Measurements from ENCODE around the gene GPRC6A. TPM values are rescaled to one million over a fixed set of nuclear protein-coding genes. Genes with fewer than 3 reads are reported as not detected.
"Not testable (repeated sequence)": the region's sequence is repeated elsewhere in the genome, so short reads cannot be mapped to it uniquely, and the experiment has no call there.

Gene GPRC6A
- total and polyA plus RNA-seq, 11 donors: not detected

GRCh38 chr6:116836606-116837342 lies 7.9 kb upstream of the GPRC6A start:
- H3K27me3 ChIP-seq: no peaks in the 10 kb centered on the region
- no peaks in the 10 kb centered on the region for H3K9me3 ChIP-seq
- TF ChIP-seq, protein P1, sequence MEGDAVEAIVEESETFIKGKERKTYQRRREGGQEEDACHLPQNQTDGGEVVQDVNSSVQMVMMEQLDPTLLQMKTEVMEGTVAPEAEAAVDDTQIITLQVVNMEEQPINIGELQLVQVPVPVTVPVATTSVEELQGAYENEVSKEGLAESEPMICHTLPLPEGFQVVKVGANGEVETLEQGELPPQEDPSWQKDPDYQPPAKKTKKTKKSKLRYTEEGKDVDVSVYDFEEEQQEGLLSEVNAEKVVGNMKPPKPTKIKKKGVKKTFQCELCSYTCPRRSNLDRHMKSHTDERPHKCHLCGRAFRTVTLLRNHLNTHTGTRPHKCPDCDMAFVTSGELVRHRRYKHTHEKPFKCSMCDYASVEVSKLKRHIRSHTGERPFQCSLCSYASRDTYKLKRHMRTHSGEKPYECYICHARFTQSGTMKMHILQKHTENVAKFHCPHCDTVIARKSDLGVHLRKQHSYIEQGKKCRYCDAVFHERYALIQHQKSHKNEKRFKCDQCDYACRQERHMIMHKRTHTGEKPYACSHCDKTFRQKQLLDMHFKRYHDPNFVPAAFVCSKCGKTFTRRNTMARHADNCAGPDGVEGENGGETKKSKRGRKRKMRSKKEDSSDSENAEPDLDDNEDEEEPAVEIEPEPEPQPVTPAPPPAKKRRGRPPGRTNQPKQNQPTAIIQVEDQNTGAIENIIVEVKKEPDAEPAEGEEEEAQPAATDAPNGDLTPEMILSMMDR (IDR thresholded peaks at IDR 0.05): no peak
- TF ChIP-seq POLR2A (IDR thresholded peaks at IDR 0.05): no peak
- H3K27ac ChIP-seq: no peak overlapping the region
- no peaks in the 10 kb centered on the region for H3K36me3 ChIP-seq
- H3K4me1 ChIP-seq: no peaks in the 10 kb centered on the region
- no peak for ATAC-seq
- no peak overlapping the region for H3K4me3 ChIP-seq
- intact Hi-C loops (cut with DNase I): no loop called here
- 81 to 85% (median 83%) methylated on average over 5 of the region's 5 CpGs for WGBS, 4 donors
- DNase-seq: no peak

- H3K4me3 ChIP-seq; ATAC-seq; H3K36me3 ChIP-seq; intact Hi-C loops (cut with DNase I); H3K27me3 ChIP-seq; DNase-seq; H3K4me1 ChIP-seq; H3K27ac ChIP-seq; H3K9me3 ChIP-seq: not testable (repeated sequence)
- WGBS, 4 donors: 84 to 94% (median 91%) methylated on average over 2 of the region's 2 CpGs
These were observed 5.6 kb upstream of the GPRC6A start for GRCh38 chr6:116834526-116834925.

GRCh38 chr6:116827561-116828240 lies 1.2 kb downstream of the GPRC6A start:
- no peak for TF ChIP-seq POLR2A (IDR thresholded peaks at IDR 0.05)
- TF ChIP-seq, protein P1 (IDR thresholded peaks at IDR 0.05): no peak
- Histone ChIP-seq H3K36me3 (no peaks in the 10 kb centered on the region), H3K4me3 (no peak overlapping the region), H3K4me1 (no peaks in the 10 kb centered on the region), H3K27me3 (no peaks in the 10 kb centered on the region), H3K9me3 (peaks cover 0 to 30% (median 0%) of the 10 kb centered on the region in 12 donors), H3K27ac (no peak overlapping the region)
- intact Hi-C loops (cut with DNase I): no loop called here
- DNase-seq: no peak
- WGBS, 4 donors: 42 to 47% (median 43%) methylated on average over 2 of the region's 2 CpGs
- ATAC-seq: no peak

DNA sequence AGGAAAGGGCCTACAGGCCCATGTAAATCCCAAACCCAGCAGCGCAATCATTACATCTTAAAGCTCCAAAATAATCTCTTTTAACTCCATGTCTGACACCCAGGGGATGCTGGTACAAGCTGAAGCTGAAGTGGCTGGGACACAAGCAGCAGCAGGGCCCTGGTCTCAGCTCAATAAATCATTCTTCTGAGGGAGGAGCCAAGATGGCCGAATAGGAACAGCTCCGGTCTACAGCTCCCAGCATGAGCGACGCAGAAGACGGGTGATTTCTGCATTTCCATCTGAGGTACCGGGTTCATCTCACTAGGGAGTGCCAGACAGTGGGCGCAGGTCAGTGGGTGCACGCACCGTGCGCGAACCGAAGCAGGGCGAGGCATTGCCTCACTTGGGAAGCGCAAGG lies 12.5 kb downstream of the GPRC6A start:
- H3K27me3 ChIP-seq; H3K27ac ChIP-seq; intact Hi-C loops (cut with DNase I); ATAC-seq; H3K4me3 ChIP-seq; H3K36me3 ChIP-seq; DNase-seq; H3K4me1 ChIP-seq: not testable (repeated sequence)
- H3K9me3 ChIP-seq: peaks cover 0 to 26% (median 12%) of the 10 kb centered on the region in 12 donors
- 92 to 95% (median 94%) methylated on average over 14 to 15 of the region's 15 CpGs for WGBS, 4 donors

DNA sequence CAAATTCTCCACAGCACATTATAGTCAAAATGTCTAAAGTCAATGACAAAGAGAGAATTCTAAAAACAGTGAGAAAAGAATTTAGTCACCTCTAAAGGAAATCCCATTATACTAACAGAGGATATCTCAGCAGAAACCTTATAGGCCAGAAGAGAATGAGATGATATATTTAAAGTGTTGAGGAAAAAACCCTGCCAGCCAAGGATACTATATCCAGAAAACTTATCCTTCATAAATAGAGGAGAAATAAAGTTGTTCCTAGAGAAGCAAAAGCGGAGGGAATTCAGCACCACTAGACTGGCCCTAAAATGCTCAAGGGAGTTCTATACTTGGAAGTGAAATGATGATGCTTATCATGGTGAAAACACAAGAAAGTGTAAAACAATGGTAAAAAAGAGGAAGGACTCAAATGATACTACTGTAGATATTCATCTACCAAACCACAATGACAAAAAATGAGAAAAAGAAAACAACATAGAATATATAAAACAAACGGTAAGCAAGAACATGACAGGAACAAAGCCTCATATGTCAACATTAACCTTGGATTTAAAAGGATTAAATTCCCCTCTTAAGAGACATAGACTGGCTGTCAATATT lies 16.7 kb downstream of the GPRC6A start:
- Histone ChIP-seq H3K27ac (no peak overlapping the region), H3K27me3 (no peaks in the 10 kb centered on the region), H3K4me1 (no peaks in the 10 kb centered on the region), H3K36me3 (no peaks in the 10 kb centered on the region), H3K9me3 (peaks cover 0 to 29% (median 14%) of the 10 kb centered on the region in 12 donors), H3K4me3 (no peak overlapping the region)
- WGBS, 4 donors: 87 to 93% (median 88%) methylated on average over 2 of the region's 2 CpGs
- no peak for ATAC-seq
- intact Hi-C loops (cut with DNase I): no loop called here
- no peak for DNase-seq
- TF ChIP-seq POLR2A (IDR thresholded peaks at IDR 0.05): no peak
- TF ChIP-seq, protein P1 (IDR thresholded peaks at IDR 0.05): no peak

Measured in heart left ventricle (tissue), 16 donors.